Thyroid gland (tissue), 4 donors: ENCODE data around the gene SLC35E3. TPM values are rescaled to one million over a fixed set of nuclear protein-coding genes. Genes with fewer than 3 reads are reported as not detected.

Experiments used
- DNase-seq, 2 donors: peaks; one replicate each; pipeline ENCODE4 v3.0.0-alpha.2; 2019
- H3K27ac ChIP-seq, 3 donors: fragments of 200-600 bp; sonication (generic); 1 replicate in 2 of 3; 2 replicates in 1 of 3; pipeline ENCODE4 v1.5.1; 2016 to 2019; ENCODE audit warnings: mild to moderate bottlenecking in 1 of 3, moderate library complexity in 1 of 3
- H3K27me3 ChIP-seq: fragments of 200-600 bp; sonication (generic); one replicate; pipeline ENCODE4 v1.5.1; 2019
- H3K36me3 ChIP-seq, 2 donors: fragments of 200-600 bp; sonication (generic); one replicate each; pipeline ENCODE4 v1.5.1; 2016 to 2019
- H3K4me1 ChIP-seq, 2 donors: fragments of 200-600 bp; sonication (generic); one replicate each; pipeline ENCODE4 v1.5.1; 2017 to 2019
- H3K4me3 ChIP-seq, 3 donors: fragments of 200-600 bp; sonication (generic); replicated peaks in 1 of 3; 1 replicate in 2 of 3; 2 replicates in 1 of 3; pipeline ENCODE4 v1.5.1; 2016; ENCODE audit warnings: mild to moderate bottlenecking in 1 of 3
- H3K9me3 ChIP-seq: fragments of 200-600 bp; sonication (generic); one replicate; pipeline ENCODE4 v1.5.1; 2017
- CTCF ChIP-seq, 6 experiments: fragments of 200-600 bp in 3 of 6; fragments of 450-650 bp in 3 of 6; sonication (generic) in 3 of 6; IDR thresholded peaks; one replicate each; pipeline ENCODE4 v1.5.1; 2016 to 2019; ENCODE audit warnings: antibody characterized with exemption in 6 of 6, mild to moderate bottlenecking in 2 of 6, inconsistent platforms in 1 of 6, moderate library complexity in 1 of 6
- POLR2A ChIP-seq, 2 donors: fragments of 450-650 bp; IDR thresholded peaks; one replicate each; pipeline ENCODE4 v1.6.1; 2017; ENCODE audit warnings: antibody characterized with exemption in 2 of 2, mild to moderate bottlenecking in 2 of 2, moderate library complexity in 1 of 2
- WGBS, 2 donors: methylation state at CpG; one replicate each; pipeline ENCODE4 v1.1.5; 2017; 5-methylcytosine and 5-hydroxymethylcytosine counted together
- intact Hi-C: fragments of 100-400 bp; cut with DNase I; formaldehyde crosslinking; loops from one replicate; pipeline ENCODE4 v1.15.1; 2023
- total RNA-seq, 4 donors: library from RNA; depleted of rRNA; stranded (reverse); fragments of >200 nt; gene quantifications; one replicate each; pipeline ENCODE4 v1.2.3, GENCODE V29; 2016

Gene SLC35E3
- total RNA-seq, 4 donors from 2014 or later: 2.1 to 4.0 (median 2.3) TPM

GRCh38 chr12:68761901-68762630 is 16.1 kb downstream of the SLC35E3 start:
- Histone ChIP-seq H3K27ac (no peak overlapping the region), H3K4me1 (no peaks in the 10 kb centered on the region), H3K36me3 (peaks cover 0 to 4% of the 10 kb centered on the region in 2 donors), H3K27me3 (no peaks in the 10 kb centered on the region), H3K4me3 (no peak overlapping the region), H3K9me3 (no peaks in the 10 kb centered on the region)
- DNase-seq: no peak
- intact Hi-C loops: no loop called here
- 79 to 84% methylated on average over 8 of the region's 8 CpGs for WGBS, 2 donors
- TF ChIP-seq POLR2A (IDR thresholded peaks at IDR 0.05): no peak
- no peak for TF ChIP-seq CTCF (IDR thresholded peaks at IDR 0.05)

GRCh38 chr12:68762691-68763090 is 16.7 kb downstream of the SLC35E3 start:
- Histone ChIP-seq H3K9me3 (no peaks in the 10 kb centered on the region), H3K4me1 (no peaks in the 10 kb centered on the region), H3K27me3 (no peaks in the 10 kb centered on the region), H3K36me3 (peaks cover 0 to 4% of the 10 kb centered on the region in 2 donors), H3K27ac (no peak overlapping the region), H3K4me3 (no peak overlapping the region)
- TF ChIP-seq CTCF (IDR thresholded peaks at IDR 0.05) (no peak), POLR2A (IDR thresholded peaks at IDR 0.05) (no peak)
- DNase-seq: no peak
- 90 to 95% methylated on average over 3 of the region's 3 CpGs for WGBS, 2 donors
- intact Hi-C loops: no loop called here

- H3K27me3 ChIP-seq: no peaks in the 10 kb centered on the region
- TF ChIP-seq CTCF (IDR thresholded peaks at IDR 0.05): no peak
- TF ChIP-seq POLR2A (IDR thresholded peaks at IDR 0.05): no peak
- H3K4me3 ChIP-seq: no peak overlapping the region
- peaks cover 0 to 4% of the 10 kb centered on the region in 2 donors for H3K36me3 ChIP-seq
- H3K27ac ChIP-seq: no peak overlapping the region
- 96 to 100% methylated on average over 1 of the region's 1 CpG for WGBS, 2 donors
- DNase-seq: no peak
- intact Hi-C loops: no loop called here
- H3K4me1 ChIP-seq: no peaks in the 10 kb centered on the region
- H3K9me3 ChIP-seq: no peaks in the 10 kb centered on the region
These were observed 19.7 kb downstream of the SLC35E3 start for GRCh38 chr12:68765696-68766095.

GRCh38 chr12:68766646-68767045 is 20.7 kb downstream of the SLC35E3 start:
- Histone ChIP-seq H3K27ac (no peak overlapping the region), H3K36me3 (peaks cover 0 to 4% of the 10 kb centered on the region in 2 donors), H3K9me3 (no peaks in the 10 kb centered on the region), H3K4me1 (no peaks in the 10 kb centered on the region), H3K4me3 (no peak overlapping the region), H3K27me3 (no peaks in the 10 kb centered on the region)
- intact Hi-C loops: no loop called here
- DNase-seq: no peak
- no peak for TF ChIP-seq POLR2A (IDR thresholded peaks at IDR 0.05)
- no peak for TF ChIP-seq CTCF (IDR thresholded peaks at IDR 0.05)
- WGBS, 2 donors: 86 to 94% methylated on average over 2 of the region's 2 CpGs

- intact Hi-C loops: no loop called here
- Histone ChIP-seq H3K27me3 (no peaks in the 10 kb centered on the region), H3K9me3 (no peaks in the 10 kb centered on the region), H3K27ac (no peak overlapping the region), H3K4me1 (no peaks in the 10 kb centered on the region), H3K4me3 (no peak overlapping the region), H3K36me3 (peaks cover 0 to 4% of the 10 kb centered on the region in 2 donors)
- no peak for DNase-seq
- TF ChIP-seq CTCF (IDR thresholded peaks at IDR 0.05) (no peak), POLR2A (IDR thresholded peaks at IDR 0.05) (no peak)
- 96 to 97% methylated on average over 7 of the region's 7 CpGs for WGBS, 2 donors
These were observed 21.2 kb downstream of the SLC35E3 start for GRCh38 chr12:68767191-68767590.
